ENCODE data around the gene PVALB. TPM values are rescaled to one million over a fixed set of nuclear protein-coding genes. Genes with fewer than 3 reads are reported as not detected.

The PVALB gene
- total and polyA plus RNA-seq, 8 donors, result 0.95 to 4.1 (median 2.1) TPM; not detected in 5

GRCh38 chr22:36763576-36763975 lies 53.3 kb downstream of the PVALB start:
- Histone ChIP-seq H3K9me3 (no peaks in the 10 kb centered on the region), H3K27ac (no peak overlapping the region), H3K4me1 (peaks cover 0 to 18% (median 0%) of the 10 kb centered on the region in 4 donors), H3K36me3 (peaks cover 0 to 54% (median 40%) of the 10 kb centered on the region in 4 donors), H3K4me3 (no peak overlapping the region), H3K27me3 (no peaks in the 10 kb centered on the region)
- 78 to 84% (median 81%) methylated on average over 7 to 8 of the region's 8 CpGs for WGBS, 5 donors
- TF ChIP-seq EP300 (IDR thresholded peaks at IDR 0.05), result no peak
- no peak for TF ChIP-seq POLR2A (IDR thresholded peaks at IDR 0.05)
- TF ChIP-seq POLR2AphosphoS5 (IDR thresholded peaks at IDR 0.05), result no peak
- no peak for TF ChIP-seq CTCF (IDR thresholded peaks at IDR 0.05)
- intact Hi-C loops (cut with DNase I; ENCODE audit: low total_unique reads), result no loop called here
- peak in 1 of 2 donors; percentile 32 for DNase-seq

- peak in 1 of 2 donors; percentile 74 for DNase-seq
- 69 to 79% (median 76%) methylated on average over 17 of the region's 17 CpGs for WGBS, 5 donors
- H3K36me3 ChIP-seq, result peaks cover 0 to 54% (median 39%) of the 10 kb centered on the region in 4 donors
Observed at GRCh38 chr22:36762687-36763260, 54.1 kb downstream of the PVALB start.

GRCh38 chr22:36761553-36762240 lies 55.1 kb downstream of the PVALB start:
- Histone ChIP-seq H3K9me3 (no peaks in the 10 kb centered on the region), H3K4me3 (no peak overlapping the region), H3K27ac (no peak overlapping the region), H3K4me1 (peaks cover 0 to 26% (median 0%) of the 10 kb centered on the region in 4 donors), H3K36me3 (peaks cover 0 to 43% (median 31%) of the 10 kb centered on the region in 4 donors), H3K27me3 (peaks cover 0 to under 1% (median 0%) of the 10 kb centered on the region in 3 donors)
- DNase-seq, result no peak
- no peak for TF ChIP-seq EP300 (IDR thresholded peaks at IDR 0.05)
- TF ChIP-seq CTCF (IDR thresholded peaks at IDR 0.05), result no peak
- no peak for TF ChIP-seq POLR2A (IDR thresholded peaks at IDR 0.05)
- no peak for TF ChIP-seq POLR2AphosphoS5 (IDR thresholded peaks at IDR 0.05)
- WGBS, 5 donors, result 84 to 92% (median 88%) methylated on average over 10 of the region's 10 CpGs
- intact Hi-C loops (cut with DNase I; ENCODE audit: low total_unique reads), result no loop called here

More at GRCh38 chr22:36762687-36763260, 54.1 kb downstream of the PVALB start:
- Histone ChIP-seq H3K9me3 (no peaks in the 10 kb centered on the region), H3K4me3 (no peak overlapping the region), H3K27me3 (no peaks in the 10 kb centered on the region), H3K4me1 (peaks cover 0 to 21% (median 0%) of the 10 kb centered on the region in 4 donors), H3K27ac (peak overlapping the region in 1 of 5 donors; percentile 51)
- TF ChIP-seq EP300 (IDR thresholded peaks at IDR 0.05) (no peak), POLR2A (IDR thresholded peaks at IDR 0.05) (no peak)
- intact Hi-C loops (cut with DNase I; ENCODE audit: low total_unique reads), result no loop called here

DNA sequence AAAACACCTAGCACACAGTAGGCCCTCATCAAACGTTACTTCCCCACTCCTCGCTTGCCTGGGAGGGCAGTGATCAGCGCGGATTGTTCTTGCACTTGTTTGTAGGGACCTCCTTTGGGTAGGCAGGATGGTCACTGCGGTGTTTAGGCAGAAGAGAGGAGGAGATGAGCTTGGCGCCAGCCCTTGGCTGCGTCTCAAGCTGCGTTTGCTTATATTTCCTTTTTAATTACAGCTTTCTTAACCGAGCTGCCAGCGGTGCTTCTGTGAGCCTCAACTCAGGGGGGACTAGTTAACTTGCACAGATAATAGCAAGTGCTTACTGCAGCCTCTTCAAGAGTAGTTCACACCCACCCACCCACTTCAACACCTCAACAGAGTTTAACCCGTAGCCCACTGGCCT lies 56.0 kb downstream of the PVALB start:
- H3K9me3 ChIP-seq, result no peaks in the 10 kb centered on the region
- peaks cover 0 to 10% (median 5%) of the 10 kb centered on the region in 3 donors for H3K27me3 ChIP-seq
- H3K27ac ChIP-seq, result no peak overlapping the region
- intact Hi-C loops (cut with DNase I; ENCODE audit: low total_unique reads), result no loop called here
- TF ChIP-seq POLR2AphosphoS5 (IDR thresholded peaks at IDR 0.05), result no peak
- TF ChIP-seq CTCF (IDR thresholded peaks at IDR 0.05), result no peak
- TF ChIP-seq EP300 (IDR thresholded peaks at IDR 0.05), result no peak
- no peak for TF ChIP-seq POLR2A (IDR thresholded peaks at IDR 0.05)
- peaks cover 0 to 34% (median 22%) of the 10 kb centered on the region in 4 donors for H3K36me3 ChIP-seq
- 67 to 85% (median 75%) methylated on average over 11 of the region's 11 CpGs for WGBS, 5 donors
- no peak for DNase-seq
- no peak overlapping the region for H3K4me3 ChIP-seq
- H3K4me1 ChIP-seq, result peaks cover 0 to 26% (median 0%) of the 10 kb centered on the region in 4 donors
